Upper lobe of left lung (tissue), 4 donors: ENCODE measurements around the gene FAM43A.

Experiments
- CTCF ChIP-seq, 6 experiments: fragments of 450-650 bp in 4 of 6; fragments of 200-600 bp in 2 of 6; sonication (generic) in 2 of 6; IDR thresholded peaks; one replicate each; pipeline ENCODE4 v1.5.1; 2016 to 2019; ENCODE audit warnings: antibody characterized with exemption in 6 of 6
- POLR2AphosphoS5 ChIP-seq, 2 donors: sonication (generic); formaldehyde crosslinking; IDR thresholded peaks; one replicate each; pipeline ENCODE4 v1.5.1; 2017; ENCODE audit warnings: antibody characterized with exemption in 2 of 2

- TF ChIP-seq POLR2AphosphoS5 (IDR thresholded peaks at IDR 0.05) = peak; percentile 59 to 71
- TF ChIP-seq CTCF (IDR thresholded peaks at IDR 0.05) = no peak
These were observed 24.3 kb upstream of the FAM43A start for GRCh38 chr3:194661374-194661773.
